NCI-H2196 (cell line): ENCODE measurements around the gene STMP1.
"Not testable (repeated sequence)": the region's sequence is repeated elsewhere in the genome, so short reads cannot be mapped to it uniquely, and the experiment has no call there.

ENCODE experiments used
- DNase-seq: peaks from one replicate; lab custom pipeline; 2025; ENCODE audit not compliant: unreplicated experiment; lab: John Stamatoyannopoulos, UW

Gene STMP1

GRCh38 chr7:135664046-135664589, 1.8 kb downstream of the STMP1 start:
- no peak for DNase-seq

DNA sequence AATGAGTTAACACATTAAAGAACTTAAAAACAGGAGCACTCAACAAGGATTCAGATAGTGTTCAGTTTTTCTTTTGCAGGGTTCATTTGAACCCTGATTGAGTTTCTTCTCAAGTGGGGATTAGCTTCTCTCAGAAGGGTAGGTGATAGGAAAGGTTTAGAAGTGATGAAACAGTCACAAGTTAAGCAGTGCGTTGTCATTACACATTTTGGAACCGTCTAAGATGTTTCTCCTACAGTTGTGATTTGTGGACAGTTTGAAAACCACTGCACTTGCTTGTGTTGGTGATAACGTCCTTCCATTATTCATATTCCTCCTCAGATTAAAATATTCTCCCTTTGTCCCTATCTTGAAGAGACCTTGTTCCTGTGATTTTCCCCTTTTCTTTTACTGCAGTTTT, 2.7 kb downstream of the STMP1 start:
- DNase-seq: no peak

DNA sequence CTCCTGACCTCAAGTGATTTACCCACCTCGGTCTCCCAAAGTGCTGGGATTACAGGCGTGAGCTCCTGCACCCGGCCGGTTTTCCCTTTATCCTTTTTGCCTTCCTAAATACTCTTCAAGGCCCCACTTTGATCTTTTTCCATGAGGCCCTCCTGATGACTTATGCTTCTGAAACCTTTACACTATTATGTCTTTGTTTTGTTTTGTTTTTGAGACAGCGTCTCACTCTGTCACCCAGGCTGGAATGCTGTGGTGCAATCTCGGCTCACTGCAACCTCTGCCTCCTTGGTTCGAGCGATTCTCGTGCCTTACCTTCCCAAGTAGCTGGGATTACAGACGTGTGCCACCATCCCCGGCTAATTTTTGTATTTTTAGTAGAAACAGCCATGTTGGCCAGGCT, 3.8 kb downstream of the STMP1 start:
- no peak for DNase-seq

- DNase-seq: no peak
Observed at GRCh38 chr7:135666846-135667245, 4.5 kb downstream of the STMP1 start.

DNA sequence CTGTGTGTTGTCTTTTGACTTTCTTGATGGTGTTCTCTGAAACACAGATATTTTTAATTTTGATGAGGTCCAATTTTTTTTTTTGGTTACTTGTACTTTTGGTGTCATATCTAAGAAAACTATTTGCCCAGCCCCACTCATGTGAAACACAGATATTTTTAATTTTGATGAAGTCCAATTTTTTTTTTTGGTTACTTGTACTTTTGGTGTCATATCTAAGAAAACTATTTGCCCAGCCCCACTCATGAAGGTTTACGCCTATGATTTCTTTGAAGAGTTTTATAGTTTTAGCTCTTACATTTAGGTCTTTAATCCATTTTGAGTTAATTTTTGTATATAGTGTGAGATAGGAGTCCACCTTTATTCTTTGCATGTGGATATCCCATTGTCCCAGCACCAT, 5.3 kb downstream of the STMP1 start:
- DNase-seq: not testable (repeated sequence)

GRCh38 chr7:135668852-135669395, 6.6 kb downstream of the STMP1 start:
- DNase-seq: not testable (repeated sequence)

GRCh38 chr7:135669774-135670173, 7.5 kb downstream of the STMP1 start:
- no peak for DNase-seq

DNA sequence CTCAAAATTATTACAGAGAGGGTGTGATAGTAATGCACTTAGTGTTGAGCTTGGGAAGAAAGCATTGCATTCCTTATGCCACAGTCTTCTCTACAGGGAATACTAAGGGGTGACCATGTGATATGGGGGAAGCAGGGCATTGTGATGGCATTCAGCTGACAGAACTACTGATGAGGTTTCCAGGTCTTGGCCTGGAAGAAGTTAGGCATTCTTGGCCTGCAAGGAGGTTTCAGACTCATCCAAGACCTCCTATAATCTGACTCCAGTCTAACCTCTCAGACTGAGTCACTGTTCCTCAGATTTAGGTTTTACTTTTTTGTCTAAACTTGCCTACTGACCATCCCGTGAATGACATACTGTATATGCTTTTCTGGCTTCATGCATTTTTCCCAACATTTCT, 7.9 kb downstream of the STMP1 start:
- DNase-seq: no peak

DNA sequence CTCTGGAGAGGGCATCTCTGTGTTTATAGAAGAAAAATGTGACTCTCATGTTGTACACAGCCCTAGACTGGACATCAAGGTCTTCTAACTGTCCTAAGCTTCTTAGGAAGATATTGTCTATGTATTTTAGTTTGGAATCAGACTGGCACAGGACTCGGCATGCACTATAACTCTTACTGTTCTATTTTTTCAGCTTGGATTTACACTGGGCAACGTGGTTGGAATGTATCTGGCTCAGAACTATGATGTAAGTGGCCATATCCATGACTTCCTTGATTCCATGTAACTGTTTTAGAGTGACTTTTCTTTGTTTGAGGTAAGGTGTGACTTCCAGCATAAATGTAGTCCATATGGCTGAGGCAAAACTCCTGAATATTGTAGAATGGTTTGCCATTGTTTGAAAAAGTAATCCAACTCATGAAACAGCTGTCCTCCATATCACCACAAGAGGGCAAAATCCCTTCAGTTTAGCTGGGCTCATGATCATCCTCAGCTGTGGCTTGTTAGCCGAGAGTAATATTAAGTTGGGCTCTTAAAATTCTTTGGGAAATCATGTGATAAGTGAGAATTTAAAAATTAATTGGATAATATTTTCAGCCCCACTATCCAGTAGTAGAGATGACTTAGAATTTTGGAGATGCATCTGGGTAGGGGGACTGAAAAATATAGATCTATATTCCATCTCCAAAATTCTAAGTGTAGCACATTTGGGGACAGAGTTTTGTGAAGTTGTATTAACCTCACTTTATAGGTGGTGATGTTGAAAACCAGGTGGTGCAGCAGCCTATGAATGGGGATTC, 10.4 kb downstream of the STMP1 start:
- peak; percentile 52 for DNase-seq

GRCh38 chr7:135673360-135673706, 11.0 kb downstream of the STMP1 start:
- no peak for DNase-seq

DNA sequence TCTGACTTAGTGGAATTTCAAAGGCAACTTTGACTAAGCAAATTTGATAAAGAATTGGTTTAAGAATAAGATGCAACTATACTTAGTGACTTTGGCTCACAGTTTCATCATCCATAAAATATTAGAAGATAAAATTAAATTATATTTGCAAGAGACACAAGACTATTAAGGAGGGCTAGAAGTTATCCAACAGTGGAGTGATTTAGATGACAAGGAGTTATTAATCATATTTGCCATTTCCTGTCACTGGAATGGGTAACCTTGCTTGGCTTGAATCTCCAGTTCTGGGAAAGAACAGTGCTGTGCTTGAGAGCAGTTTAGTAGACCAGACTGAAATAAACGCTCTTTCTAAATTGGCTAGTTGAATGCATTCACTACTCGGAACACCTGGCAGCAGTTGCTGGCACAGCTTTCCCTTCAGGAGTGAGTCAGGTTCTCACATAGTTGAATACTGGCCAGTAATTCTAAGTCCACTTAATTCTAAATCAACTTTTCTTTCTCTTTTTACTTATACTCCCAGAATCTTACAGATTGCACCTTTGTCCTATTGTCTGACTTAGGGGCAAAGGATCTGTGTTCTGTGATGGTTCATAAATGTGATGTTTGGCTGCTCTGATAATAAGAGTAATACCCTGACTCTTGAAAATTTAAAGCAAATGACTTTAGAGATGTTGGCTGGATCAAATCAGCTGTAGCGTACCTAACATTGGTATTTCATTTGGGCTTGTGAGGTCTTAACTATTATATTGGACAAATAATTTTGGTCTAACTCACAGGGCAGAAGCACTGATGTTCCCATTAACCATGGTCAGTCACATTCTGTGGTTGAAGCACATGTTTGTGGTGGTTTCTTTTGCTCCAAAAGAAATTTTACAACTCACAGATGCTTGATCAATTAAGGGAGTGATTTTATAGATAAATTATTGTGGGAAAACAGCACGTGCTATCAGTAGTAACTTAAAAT, 16.6 kb downstream of the STMP1 start:
- peak; percentile 67 for DNase-seq

- no peak for DNase-seq
Observed at GRCh38 chr7:135681762-135682161, 19.4 kb downstream of the STMP1 start.

DNA sequence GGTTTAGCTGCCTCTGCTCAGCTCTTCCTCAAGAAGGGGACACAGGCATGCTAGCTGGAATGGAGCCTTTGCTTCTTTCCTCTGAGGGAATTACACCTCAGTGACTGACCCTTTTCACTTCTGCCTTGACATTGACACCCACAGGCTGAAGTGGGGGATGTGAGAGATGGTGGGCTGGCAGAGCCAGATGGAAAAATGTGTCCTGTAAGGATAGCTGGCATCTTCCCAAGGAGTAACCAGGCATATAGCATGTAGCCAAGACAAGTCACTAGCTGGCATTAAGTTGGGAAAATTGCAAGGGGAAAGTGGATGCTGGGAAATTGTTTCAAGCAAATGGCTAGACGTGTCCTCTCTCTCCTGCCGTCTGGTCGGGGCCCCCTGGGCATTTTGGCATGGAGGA, 19.9 kb downstream of the STMP1 start:
- no peak for DNase-seq

- no peak for DNase-seq
Observed at GRCh38 chr7:135683609-135684008, 21.3 kb downstream of the STMP1 start.

GRCh38 chr7:135684136-135684535, 21.8 kb downstream of the STMP1 start:
- DNase-seq: no peak

DNA sequence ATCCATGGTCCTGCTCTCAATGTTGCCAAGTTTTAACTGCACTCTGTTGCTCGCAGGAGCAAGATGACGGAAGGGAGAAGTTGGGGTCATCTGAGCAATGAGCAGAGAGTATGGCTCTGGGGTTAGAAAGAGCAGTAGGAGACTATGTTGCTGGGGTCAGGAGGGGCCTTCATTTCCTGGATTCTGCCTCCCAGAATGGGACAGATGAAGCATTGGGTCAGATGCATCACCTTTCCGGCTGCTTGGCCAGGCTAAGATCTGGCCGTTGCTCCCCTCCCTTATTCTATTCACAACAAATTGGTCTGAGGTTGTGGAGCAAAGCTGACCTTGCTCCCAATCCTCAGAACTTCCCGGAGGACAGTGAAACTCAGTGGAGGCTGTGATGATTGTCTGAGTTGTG, 22.4 kb downstream of the STMP1 start:
- DNase-seq: no peak

GRCh38 chr7:135685306-135686084, 23.2 kb downstream of the STMP1 start:
- no peak for DNase-seq

DNA sequence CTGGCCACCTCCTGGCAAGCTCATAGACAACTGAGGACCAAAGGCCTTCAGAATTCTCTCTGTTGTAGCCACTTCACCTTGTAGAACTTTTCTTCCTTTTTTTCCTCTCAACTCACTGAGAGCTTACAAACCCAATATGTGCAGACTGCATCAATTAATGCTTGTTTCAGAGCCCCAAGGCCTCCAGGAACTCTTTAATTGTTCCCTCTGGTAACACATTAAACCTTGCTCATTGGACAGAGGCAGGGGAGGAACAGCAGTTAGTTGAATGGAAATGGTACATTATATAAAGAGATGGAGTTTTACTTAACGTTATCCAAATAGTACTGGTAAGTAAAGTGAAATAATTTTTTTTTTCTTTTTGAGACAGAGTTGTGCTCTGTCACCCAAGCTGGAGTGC, 25.2 kb downstream of the STMP1 start:
- DNase-seq: no peak

GRCh38 chr7:135690566-135690965, 28.3 kb downstream of the STMP1 start:
- no peak for DNase-seq

GRCh38 chr7:135692055-135692454, 29.7 kb downstream of the STMP1 start:
- DNase-seq: no peak

GRCh38 chr7:135692606-135693005, 30.3 kb downstream of the STMP1 start:
- DNase-seq: not testable (repeated sequence)
